ENCODE measurements around the gene EIF4E1B. TPM values are rescaled to one million over a fixed set of nuclear protein-coding genes. Genes with fewer than 3 reads are reported as not detected.
"Not testable (repeated sequence)": the region's sequence is repeated elsewhere in the genome, so short reads cannot be mapped to it uniquely, and the experiment has no call there.

The EIF4E1B gene
- total RNA-seq, 4 donors from 2014 or later: not detected

DNA sequence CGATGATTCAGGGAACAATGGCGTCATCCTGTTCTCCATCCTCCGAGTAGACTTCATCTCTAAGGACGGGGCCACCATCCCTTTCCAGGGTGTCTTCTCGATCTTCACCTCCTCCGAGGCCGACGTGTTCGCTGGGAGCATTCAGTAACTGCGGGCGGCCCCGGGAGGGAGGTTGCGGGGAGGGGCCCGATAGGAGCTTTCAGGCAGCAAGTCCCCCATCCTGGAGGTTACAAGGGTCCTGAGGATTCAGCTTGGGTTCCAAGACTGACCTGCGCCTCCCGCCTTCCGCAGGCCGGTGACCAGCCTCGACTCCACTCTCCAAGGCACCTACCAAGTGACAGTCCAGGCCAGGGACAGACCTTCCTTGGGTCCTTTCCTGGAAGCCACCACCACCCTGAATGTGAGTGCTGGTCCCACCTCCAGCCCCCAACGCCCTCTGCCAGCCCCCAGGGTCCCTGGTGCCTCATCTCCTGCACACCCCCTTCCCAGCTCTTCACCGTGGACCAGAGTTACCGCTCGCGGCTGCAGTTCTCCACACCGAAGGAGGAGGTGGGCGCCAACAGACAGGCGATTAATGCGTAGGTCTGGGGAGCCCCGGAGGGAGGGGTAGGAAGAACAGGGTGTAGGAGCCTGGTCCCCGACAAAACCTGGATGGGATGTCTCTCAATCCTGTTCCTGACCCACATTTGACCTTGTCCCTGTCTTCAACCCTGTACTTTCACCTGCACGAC is 41.3 kb upstream of the EIF4E1B start:
- Histone ChIP-seq H3K27ac (no peak overlapping the region), H3K4me3 (replicated peaks in 1 of 3) (no peak overlapping the region), H3K4me1 (no peaks in the 10 kb centered on the region), H3K36me3 (no peaks in the 10 kb centered on the region), H3K9me3 (no peaks in the 10 kb centered on the region), H3K27me3 (no peaks in the 10 kb centered on the region)
- intact Hi-C loops (cut with DNase I): no loop called here
- TF ChIP-seq, protein P1, sequence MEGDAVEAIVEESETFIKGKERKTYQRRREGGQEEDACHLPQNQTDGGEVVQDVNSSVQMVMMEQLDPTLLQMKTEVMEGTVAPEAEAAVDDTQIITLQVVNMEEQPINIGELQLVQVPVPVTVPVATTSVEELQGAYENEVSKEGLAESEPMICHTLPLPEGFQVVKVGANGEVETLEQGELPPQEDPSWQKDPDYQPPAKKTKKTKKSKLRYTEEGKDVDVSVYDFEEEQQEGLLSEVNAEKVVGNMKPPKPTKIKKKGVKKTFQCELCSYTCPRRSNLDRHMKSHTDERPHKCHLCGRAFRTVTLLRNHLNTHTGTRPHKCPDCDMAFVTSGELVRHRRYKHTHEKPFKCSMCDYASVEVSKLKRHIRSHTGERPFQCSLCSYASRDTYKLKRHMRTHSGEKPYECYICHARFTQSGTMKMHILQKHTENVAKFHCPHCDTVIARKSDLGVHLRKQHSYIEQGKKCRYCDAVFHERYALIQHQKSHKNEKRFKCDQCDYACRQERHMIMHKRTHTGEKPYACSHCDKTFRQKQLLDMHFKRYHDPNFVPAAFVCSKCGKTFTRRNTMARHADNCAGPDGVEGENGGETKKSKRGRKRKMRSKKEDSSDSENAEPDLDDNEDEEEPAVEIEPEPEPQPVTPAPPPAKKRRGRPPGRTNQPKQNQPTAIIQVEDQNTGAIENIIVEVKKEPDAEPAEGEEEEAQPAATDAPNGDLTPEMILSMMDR (IDR thresholded peaks at IDR 0.05): no peak
- no peak for TF ChIP-seq POLR2A (IDR thresholded peaks at IDR 0.05)
- no peak for DNase-seq
- WGBS, 2 donors: 86 to 87% methylated on average over 26 to 30 of the region's 31 CpGs

DNA sequence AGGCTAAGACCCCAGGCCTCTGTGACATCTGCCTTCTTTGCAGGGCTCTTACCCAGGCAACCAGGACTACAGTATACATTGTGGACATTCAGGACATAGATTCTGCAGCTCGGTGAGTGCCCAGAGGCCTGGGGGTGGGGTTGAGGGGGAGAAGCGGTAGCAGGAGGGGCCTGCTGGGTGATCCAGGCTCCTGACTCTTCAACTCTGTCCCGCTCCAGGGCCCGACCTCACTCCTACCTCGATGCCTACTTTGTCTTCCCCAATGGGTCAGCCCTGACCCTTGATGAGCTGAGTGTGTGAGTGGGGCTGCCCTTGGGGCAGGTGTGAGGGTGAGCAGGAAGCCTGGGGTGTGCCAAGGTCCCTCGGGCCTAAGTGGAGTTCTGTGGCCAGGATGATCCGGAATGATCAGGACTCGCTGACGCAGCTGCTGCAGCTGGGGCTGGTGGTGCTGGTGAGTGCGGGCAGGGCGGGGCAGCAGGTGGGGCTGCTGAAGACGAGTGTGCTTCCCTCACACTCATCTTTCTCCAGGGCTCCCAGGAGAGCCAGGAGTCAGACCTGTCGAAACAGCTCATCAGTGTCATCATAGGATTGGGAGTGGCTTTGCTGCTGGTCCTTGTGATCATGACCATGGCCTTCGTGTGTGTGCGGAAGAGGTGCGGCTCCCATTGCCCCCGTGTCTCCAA is 40.3 kb upstream of the EIF4E1B start:
- DNase-seq: no peak
- Histone ChIP-seq H3K36me3 (no peaks in the 10 kb centered on the region), H3K4me1 (no peaks in the 10 kb centered on the region), H3K27ac (no peak overlapping the region), H3K4me3 (replicated peaks in 1 of 3) (no peak overlapping the region), H3K27me3 (no peaks in the 10 kb centered on the region), H3K9me3 (no peaks in the 10 kb centered on the region)
- 86 to 88% methylated on average over 17 of the region's 17 CpGs for WGBS, 2 donors
- intact Hi-C loops (cut with DNase I): no loop called here
- TF ChIP-seq, protein P1 (IDR thresholded peaks at IDR 0.05): no peak
- TF ChIP-seq POLR2A (IDR thresholded peaks at IDR 0.05): no peak

DNA sequence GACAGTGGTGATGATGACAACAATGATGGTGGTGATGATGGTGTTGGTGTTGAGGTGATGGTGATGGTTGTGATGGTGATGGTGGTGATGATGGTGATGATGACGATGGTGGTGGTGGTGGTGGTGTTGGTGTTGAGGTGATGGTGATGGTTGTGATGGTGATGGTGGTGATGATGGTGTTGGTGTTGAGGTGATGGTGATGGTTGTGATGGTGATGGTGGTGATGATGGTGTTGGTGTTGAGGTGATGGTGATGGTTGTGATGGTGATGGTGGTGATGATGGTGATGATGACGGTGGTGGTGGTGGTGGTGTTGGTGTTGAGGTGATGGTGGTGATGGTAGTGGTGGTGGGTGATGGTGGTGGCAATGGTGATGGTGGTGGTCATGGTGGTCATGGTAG is 38.8 kb upstream of the EIF4E1B start:
- DNase-seq; H3K36me3 ChIP-seq; H3K4me3 ChIP-seq (replicated peaks in 1 of 3); H3K27ac ChIP-seq; H3K4me1 ChIP-seq; H3K27me3 ChIP-seq; intact Hi-C loops (cut with DNase I); H3K9me3 ChIP-seq: not testable (repeated sequence)
- WGBS, 2 donors: 17 to 21% methylated on average over 2 of the region's 2 CpGs

DNA sequence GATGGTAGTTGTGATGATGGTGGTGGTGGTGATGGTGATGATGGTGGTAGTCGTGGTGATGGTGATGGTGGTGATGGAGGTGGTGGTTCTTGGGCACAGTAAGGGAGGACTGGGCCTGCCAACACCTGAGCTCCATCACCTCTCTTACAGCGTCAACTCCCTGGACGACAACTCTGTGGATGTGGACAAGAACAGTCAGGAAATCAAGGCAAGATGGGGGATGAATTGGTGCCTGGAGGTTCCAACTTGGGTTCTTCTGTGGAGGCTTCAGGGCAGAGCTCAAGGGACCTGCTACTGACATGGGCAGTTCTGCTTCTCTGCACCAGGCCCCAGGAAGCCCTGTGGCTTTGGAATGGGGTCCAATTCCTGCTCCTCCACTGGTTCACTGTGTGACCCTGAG is 37.9 kb upstream of the EIF4E1B start:
- Histone ChIP-seq H3K27me3 (no peaks in the 10 kb centered on the region), H3K36me3 (no peaks in the 10 kb centered on the region), H3K27ac (no peak overlapping the region), H3K4me3 (replicated peaks in 1 of 3) (no peak overlapping the region), H3K4me1 (no peaks in the 10 kb centered on the region), H3K9me3 (no peaks in the 10 kb centered on the region)
- intact Hi-C loops (cut with DNase I): no loop called here
- DNase-seq: no peak
- TF ChIP-seq POLR2A (IDR thresholded peaks at IDR 0.05): no peak
- TF ChIP-seq, protein P1 (IDR thresholded peaks at IDR 0.05): no peak
- WGBS, 2 donors: 91 to 97% methylated on average over 3 of the region's 3 CpGs

DNA sequence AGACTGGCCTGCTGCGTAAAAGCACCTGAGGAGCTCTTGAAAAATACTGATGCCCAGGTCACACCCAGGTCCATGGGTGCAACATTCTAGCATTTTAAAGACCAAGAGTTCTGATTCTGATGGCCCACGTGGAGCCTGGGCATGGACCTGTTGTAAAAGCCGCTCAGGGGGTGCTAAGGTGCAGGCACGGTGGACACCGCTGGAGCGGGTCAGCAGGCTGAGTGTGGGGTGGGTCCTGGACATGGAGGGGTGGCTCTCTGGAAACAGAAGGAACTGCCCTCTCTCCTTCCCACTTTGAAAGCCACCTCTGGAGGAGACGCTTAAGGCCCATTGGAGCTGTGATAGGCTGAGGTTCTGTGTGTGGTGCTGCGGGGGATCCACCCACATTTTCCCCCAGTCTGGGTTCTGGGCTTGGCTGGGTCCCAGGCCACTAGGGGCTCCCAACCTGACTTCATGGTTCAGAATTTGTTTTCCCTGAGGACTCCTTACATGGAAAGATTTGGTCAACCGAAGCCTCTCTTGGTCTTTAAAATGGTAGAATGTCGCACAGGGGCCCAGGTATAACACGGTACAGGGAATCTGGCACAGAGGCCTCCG is 37.1 kb upstream of the EIF4E1B start:
- DNase-seq: no peak
- WGBS, 2 donors: 85 to 89% methylated on average over 12 of the region's 12 CpGs
- no peak for TF ChIP-seq POLR2A (IDR thresholded peaks at IDR 0.05)
- TF ChIP-seq, protein P1 (IDR thresholded peaks at IDR 0.05): no peak
- no peaks in the 10 kb centered on the region for H3K9me3 ChIP-seq
- no peaks in the 10 kb centered on the region for H3K4me1 ChIP-seq
- H3K36me3 ChIP-seq: no peaks in the 10 kb centered on the region
- no peak overlapping the region for H3K27ac ChIP-seq
- intact Hi-C loops (cut with DNase I): no loop called here
- no peak overlapping the region for H3K4me3 ChIP-seq (replicated peaks in 1 of 3)
- H3K27me3 ChIP-seq: no peaks in the 10 kb centered on the region

All from thyroid gland (tissue), 4 donors.